Transverse colon (tissue), 4 donors: ENCODE measurements around the gene CORIN. TPM values are rescaled to one million over a fixed set of nuclear protein-coding genes. Genes with fewer than 3 reads are reported as not detected.

Experiments
- DNase-seq: peaks from one replicate; pipeline ENCODE4 v3.0.0-alpha.2; 2019
- H3K27ac ChIP-seq, 4 donors: fragments of 200-600 bp; sonication (generic); 2 replicates each; pipeline ENCODE4 v1.5.1; 2016 to 2018; ENCODE audit warnings: inconsistent platforms in 4 of 4
- H3K27me3 ChIP-seq: fragments of 200-600 bp; sonication (generic); 2 replicates; pipeline ENCODE4 v1.5.1; 2017; ENCODE audit warnings: inconsistent platforms
- H3K36me3 ChIP-seq, 4 donors: fragments of 200-600 bp; sonication (generic); 2 replicates each; pipeline ENCODE4 v1.5.1; 2017 to 2019; ENCODE audit warnings: inconsistent platforms in 4 of 4
- H3K4me1 ChIP-seq, 4 donors: fragments of 200-600 bp; sonication (generic); 2 replicates each; pipeline ENCODE4 v1.5.1; 2017 to 2020; ENCODE audit warnings: inconsistent platforms in 4 of 4
- H3K4me3 ChIP-seq, 4 donors: fragments of 200-600 bp; sonication (generic); 1 replicate in 1 of 4; 2 replicates in 3 of 4; pipeline versions ENCODE4 v1.5.1 to v1.6.1; 2017 to 2019; ENCODE audit warnings: inconsistent platforms in 4 of 4
- H3K9me3 ChIP-seq, 2 donors: fragments of 200-600 bp; sonication (generic); 2 replicates each; pipeline ENCODE4 v1.5.1; 2017 to 2019; ENCODE audit warnings: inconsistent platforms in 2 of 2
- EP300 ChIP-seq: sonication (generic); formaldehyde crosslinking; IDR thresholded peaks from one replicate; pipeline ENCODE4 v1.6.1; 2017; ENCODE audit warnings: antibody characterized with exemption, low read depth
- POLR2A ChIP-seq: fragments of 450-650 bp; IDR thresholded peaks from one replicate; pipeline ENCODE4 v1.6.1; 2016; ENCODE audit warnings: antibody characterized with exemption, mild to moderate bottlenecking, moderate library complexity
- POLR2AphosphoS5 ChIP-seq, 3 donors: sonication (generic); formaldehyde crosslinking; IDR thresholded peaks; one replicate each; pipeline ENCODE4 v1.6.1; 2016; ENCODE audit warnings: antibody characterized with exemption in 3 of 3
- whole genome bisulfite sequencing, 2 donors: methylation state at CpG; one replicate each; pipeline ENCODE4 v1.1.5; 2018; ENCODE audit warnings: low coverage in 1 of 2; 5-methylcytosine and 5-hydroxymethylcytosine counted together
- in situ Hi-C, 4 donors: fragments of 200-750 bp; cut with MboI; loops; one replicate each; pipeline versions ENCODE4 v1.15.0 to v1.15.1; 2017; ENCODE audit warnings: low sequenced_read_pairs in 3 of 4, low pct_ligation_motif_present in 1 of 4, low pct_unique_long_range_greater_than_20kb in 1 of 4
- intact Hi-C: fragments of 100-400 bp; cut with DNase I; formaldehyde crosslinking; loops from one replicate; pipeline ENCODE4 v1.15.1; 2023; ENCODE audit warnings: low total_unique reads
- total RNA-seq, 4 donors: library from RNA; depleted of rRNA; stranded (reverse); fragments of >200 nt; gene quantifications; one replicate each; pipeline ENCODE4 v1.1.0, GENCODE V29; 2016
- TF ChIP-seq, protein P1 (sequence below), 5 experiments: fragments of 200-600 bp in 3 of 5; fragments of 450-650 bp in 2 of 5; sonication (generic) in 3 of 5; IDR thresholded peaks; 1 replicate in 2 of 5; 2 replicates in 3 of 5; pipeline ENCODE4 v1.5.1; 2016 to 2017; ENCODE audit warnings: antibody characterized with exemption in 5 of 5, inconsistent platforms in 3 of 5, mild to moderate bottlenecking in 2 of 5, moderate library complexity in 1 of 5

Gene CORIN
- total RNA-seq, 4 donors from 2014 or later = 0.82 to 1.6 TPM; not detected in 2

DNA sequence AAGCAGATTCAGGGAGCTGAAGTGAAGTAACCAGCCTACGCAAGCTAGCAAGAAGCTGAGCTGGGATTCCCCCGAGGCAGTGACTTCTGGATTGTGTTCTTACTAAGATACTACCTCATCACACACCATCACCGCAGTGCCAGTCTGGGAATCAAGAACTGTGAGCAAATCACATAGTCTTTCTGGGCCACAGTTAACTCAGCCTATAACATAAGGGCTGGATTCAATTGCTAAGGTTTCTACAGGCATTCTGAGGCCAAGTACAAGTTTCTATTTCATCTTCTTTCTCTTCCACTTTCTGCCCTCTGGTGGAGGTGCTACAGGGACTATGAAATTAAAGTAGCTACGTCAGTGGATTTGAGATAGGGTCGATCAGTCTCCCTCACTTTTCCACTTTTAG is 1.4 kb upstream of the CORIN start:
- Histone ChIP-seq H3K27ac (no peak overlapping the region), H3K4me3 (no peak overlapping the region), H3K27me3 (peaks cover 16% of the 10 kb centered on the region), H3K4me1 (peaks cover 0 to 26% (median 24%) of the 10 kb centered on the region in 4 donors), H3K9me3 (no peaks in the 10 kb centered on the region), H3K36me3 (no peaks in the 10 kb centered on the region)
- no peak for DNase-seq
- TF ChIP-seq POLR2AphosphoS5 (IDR thresholded peaks at IDR 0.05) = no peak
- no peak for TF ChIP-seq EP300
- no peak for TF ChIP-seq POLR2A
- TF ChIP-seq, protein P1, sequence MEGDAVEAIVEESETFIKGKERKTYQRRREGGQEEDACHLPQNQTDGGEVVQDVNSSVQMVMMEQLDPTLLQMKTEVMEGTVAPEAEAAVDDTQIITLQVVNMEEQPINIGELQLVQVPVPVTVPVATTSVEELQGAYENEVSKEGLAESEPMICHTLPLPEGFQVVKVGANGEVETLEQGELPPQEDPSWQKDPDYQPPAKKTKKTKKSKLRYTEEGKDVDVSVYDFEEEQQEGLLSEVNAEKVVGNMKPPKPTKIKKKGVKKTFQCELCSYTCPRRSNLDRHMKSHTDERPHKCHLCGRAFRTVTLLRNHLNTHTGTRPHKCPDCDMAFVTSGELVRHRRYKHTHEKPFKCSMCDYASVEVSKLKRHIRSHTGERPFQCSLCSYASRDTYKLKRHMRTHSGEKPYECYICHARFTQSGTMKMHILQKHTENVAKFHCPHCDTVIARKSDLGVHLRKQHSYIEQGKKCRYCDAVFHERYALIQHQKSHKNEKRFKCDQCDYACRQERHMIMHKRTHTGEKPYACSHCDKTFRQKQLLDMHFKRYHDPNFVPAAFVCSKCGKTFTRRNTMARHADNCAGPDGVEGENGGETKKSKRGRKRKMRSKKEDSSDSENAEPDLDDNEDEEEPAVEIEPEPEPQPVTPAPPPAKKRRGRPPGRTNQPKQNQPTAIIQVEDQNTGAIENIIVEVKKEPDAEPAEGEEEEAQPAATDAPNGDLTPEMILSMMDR (IDR thresholded peaks at IDR 0.05) = no peak
- in situ Hi-C loops = loop anchor here in 2 of 4 donors (25.0 kb wide), 2 partner anchors 152 to 177 kb away; no protein-coding TSS in a partner anchor
- intact Hi-C loops = no loop called here
- 68 to 72% methylated on average over 4 to 5 of the region's 5 CpGs for WGBS, 2 donors

DNA sequence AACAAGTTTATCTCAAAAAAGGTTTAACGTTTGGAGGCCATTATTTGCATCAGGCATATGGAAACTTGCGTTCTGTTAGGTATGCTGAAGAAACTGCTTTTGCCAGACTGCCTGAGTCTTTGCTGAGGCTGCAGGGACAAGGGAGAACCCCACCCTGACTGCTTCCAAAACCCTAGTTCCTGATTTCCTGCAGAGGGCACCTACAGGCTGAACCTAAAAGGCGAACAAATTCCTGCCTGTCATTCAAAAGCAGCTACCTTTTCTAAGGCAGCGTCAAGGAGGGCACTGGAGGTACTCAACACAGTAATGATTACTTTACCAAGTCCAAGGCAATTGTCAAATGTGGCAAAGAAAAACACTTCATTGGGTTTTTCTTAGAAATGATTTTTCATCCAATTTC is 578 bp upstream of the CORIN start:
- H3K27ac ChIP-seq = no peak overlapping the region
- WGBS, 2 donors = 56 to 75% methylated on average over 3 to 4 of the region's 4 CpGs
- no peak for TF ChIP-seq POLR2A
- no peak for TF ChIP-seq POLR2AphosphoS5 (IDR thresholded peaks at IDR 0.05)
- TF ChIP-seq EP300 = no peak
- TF ChIP-seq, protein P1 (IDR thresholded peaks at IDR 0.05) = no peak
- intact Hi-C loops (no loop called here), in situ Hi-C loops (loop anchor here in 2 of 4 donors (25.0 kb wide), 2 partner anchors 151 to 176 kb away; no protein-coding TSS in a partner anchor)
- H3K9me3 ChIP-seq = no peaks in the 10 kb centered on the region
- H3K36me3 ChIP-seq = no peaks in the 10 kb centered on the region
- peaks cover 0 to 26% (median 24%) of the 10 kb centered on the region in 4 donors for H3K4me1 ChIP-seq
- no peak overlapping the region for H3K4me3 ChIP-seq
- no peak for DNase-seq
- peaks cover 24% of the 10 kb centered on the region for H3K27me3 ChIP-seq

DNA sequence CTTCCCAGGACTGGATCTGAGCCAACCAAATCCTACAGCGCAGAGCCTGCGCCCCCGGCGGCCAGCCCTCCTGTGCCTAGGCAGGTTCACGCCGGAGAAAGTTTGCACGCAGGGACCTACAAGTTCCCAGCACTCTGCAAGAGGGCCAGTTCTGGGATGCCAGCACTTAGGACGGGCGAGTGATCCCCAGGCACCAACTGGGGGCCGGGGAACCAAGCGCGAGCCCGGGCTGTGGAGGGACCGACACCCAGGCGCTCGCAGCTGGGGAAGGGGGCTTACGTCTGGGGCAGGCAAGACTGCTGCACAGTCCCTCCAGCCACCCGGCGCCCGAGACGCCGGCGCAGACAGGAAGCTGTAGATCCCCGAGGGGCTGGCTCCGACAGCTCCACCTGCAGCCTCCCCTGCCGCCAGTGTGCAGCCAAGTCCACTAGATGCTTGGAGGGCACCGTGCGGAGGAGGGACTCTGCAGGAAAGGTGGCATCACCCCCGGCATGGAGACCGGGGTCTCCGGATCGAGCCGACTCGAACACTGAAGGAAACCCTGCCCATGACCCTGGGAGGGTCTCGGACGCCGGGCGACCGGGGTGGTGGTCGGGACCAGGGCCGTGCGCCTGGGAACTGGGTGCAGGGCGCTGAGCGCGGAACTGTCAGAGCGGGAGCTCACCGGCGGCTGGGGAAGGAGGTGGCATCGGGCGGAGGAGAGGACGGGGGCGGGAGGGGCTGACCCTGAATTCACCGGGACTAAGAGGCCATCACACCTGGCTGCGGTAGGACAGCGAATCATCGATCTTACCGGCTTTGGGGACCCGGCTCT is 566 bp downstream of the CORIN start:
- H3K36me3 ChIP-seq = no peaks in the 10 kb centered on the region
- H3K27me3 ChIP-seq = peaks cover 24% of the 10 kb centered on the region
- H3K27ac ChIP-seq = no peak overlapping the region
- peaks cover 0 to 3% of the 10 kb centered on the region in 2 donors for H3K9me3 ChIP-seq
- intact Hi-C loops (no loop called here), in situ Hi-C loops (loop anchor here in 2 of 4 donors (25.0 kb wide), 2 partner anchors 150 to 175 kb away; no protein-coding TSS in a partner anchor)
- TF ChIP-seq EP300 = no peak
- TF ChIP-seq, protein P1 (IDR thresholded peaks at IDR 0.05) = no peak
- no peak for TF ChIP-seq POLR2AphosphoS5 (IDR thresholded peaks at IDR 0.05)
- no peak for TF ChIP-seq POLR2A
- peaks cover 0 to 26% (median 24%) of the 10 kb centered on the region in 4 donors for H3K4me1 ChIP-seq
- DNase-seq = peak; percentile 44
- WGBS, 2 donors = 4% methylated on average over 37 of the region's 58 CpGs; no CpG with 5 or more reads in 1 of the 2 donors
- H3K4me3 ChIP-seq = peak overlapping the region; percentile 31 to 64 (median 38)

- peaks cover 0 to 26% (median 24%) of the 10 kb centered on the region in 4 donors for H3K4me1 ChIP-seq
- H3K9me3 ChIP-seq = peaks cover 0 to 3% of the 10 kb centered on the region in 2 donors
- H3K4me3 ChIP-seq = peak overlapping the region; percentile 31 to 64 (median 38)
- 0% methylated on average over 17 of the region's 27 CpGs; no CpG with 5 or more reads in 1 of the 2 donors for WGBS, 2 donors
- DNase-seq = peak; percentile 77
- TF ChIP-seq POLR2AphosphoS5 (IDR thresholded peaks at IDR 0.05) = no peak
- TF ChIP-seq, protein P1 (IDR thresholded peaks at IDR 0.05) = peak; percentile 44 to 57 (median 45)
- no peaks in the 10 kb centered on the region for H3K36me3 ChIP-seq
- H3K27me3 ChIP-seq = peaks cover 24% of the 10 kb centered on the region
- intact Hi-C loops = no loop called here
- no peak overlapping the region for H3K27ac ChIP-seq
- in situ Hi-C loops = loop anchor here in 2 of 4 donors (25.0 kb wide), 2 partner anchors 149 to 174 kb away; no protein-coding TSS in a partner anchor
Measured at GRCh38 chr4:47836641-47837093, 1.2 kb downstream of the CORIN start.
